GM12892 (cell line): ENCODE results near the gene CSRP1.

Experiments used
- POLR2A ChIP-seq: IDR thresholded peaks from 2 replicates; pipeline ENCODE4 v1.6.1; 2011; ENCODE audit warnings: low read depth, low read length, control low read depth
- TAF1 ChIP-seq: IDR thresholded peaks from 2 replicates; pipeline ENCODE4 v1.6.1; 2011; ENCODE audit warnings: low read depth, mild to moderate bottlenecking, control low read depth, low read length, borderline replicate concordance

DNA sequence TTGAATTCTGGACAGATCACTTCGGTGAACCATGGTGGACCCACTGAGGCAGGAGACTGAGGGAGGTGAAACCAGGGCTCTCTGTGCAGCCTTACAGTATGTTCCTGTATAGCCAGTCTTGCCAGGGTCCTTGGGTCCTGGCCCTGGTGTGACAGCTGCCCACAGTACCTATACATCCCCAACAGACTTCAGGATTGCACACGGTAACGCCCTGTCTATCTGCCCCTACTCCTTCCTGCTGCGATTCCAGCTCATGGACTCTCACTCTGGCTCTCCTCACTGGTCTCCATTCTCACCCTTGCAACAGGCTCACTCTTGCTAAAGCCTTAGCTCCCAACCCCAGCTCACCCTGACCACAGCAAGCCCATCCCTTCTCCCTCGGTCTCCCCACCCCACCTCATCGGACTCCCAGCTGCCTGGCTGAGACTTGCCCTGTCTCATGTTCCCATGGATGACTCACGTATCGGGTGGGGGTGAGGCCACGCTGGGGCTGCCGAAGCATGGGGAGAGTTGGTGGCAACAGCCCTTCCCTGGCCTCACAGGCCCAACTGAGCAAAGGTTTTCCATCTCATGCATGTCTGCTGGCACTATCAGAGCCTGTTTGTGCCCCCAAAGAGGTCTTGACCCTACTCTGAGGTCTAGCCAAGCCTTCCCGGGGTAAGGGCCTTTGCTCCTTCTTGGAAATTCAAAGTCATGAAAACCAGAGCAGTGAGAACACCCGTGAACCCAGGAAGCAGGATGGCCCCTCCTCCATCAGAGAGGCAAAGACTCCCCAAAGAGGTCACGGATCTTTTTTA lies 45.1 kb downstream of the CSRP1 start:
- TF ChIP-seq POLR2A (no peak), TAF1 (no peak)
